PC-9 (cell line): ENCODE results near the gene PLA2R1.

Experiments
- EZH2 ChIP-seq: fragments of 200-600 bp; sonication (generic); IDR thresholded peaks from 2 replicates; pipeline ENCODE4 v1.8.0; 2017; ENCODE audit warnings: antibody characterized with exemption, low read depth
- TF ChIP-seq, protein P1 (sequence below): fragments of 200-600 bp; sonication (generic); conservative IDR thresholded peaks from 2 replicates; pipeline ENCODE4 v1.6.1; 2017; ENCODE audit warnings: mixed run types, antibody characterized with exemption, mild to moderate bottlenecking, moderate library complexity

DNA sequence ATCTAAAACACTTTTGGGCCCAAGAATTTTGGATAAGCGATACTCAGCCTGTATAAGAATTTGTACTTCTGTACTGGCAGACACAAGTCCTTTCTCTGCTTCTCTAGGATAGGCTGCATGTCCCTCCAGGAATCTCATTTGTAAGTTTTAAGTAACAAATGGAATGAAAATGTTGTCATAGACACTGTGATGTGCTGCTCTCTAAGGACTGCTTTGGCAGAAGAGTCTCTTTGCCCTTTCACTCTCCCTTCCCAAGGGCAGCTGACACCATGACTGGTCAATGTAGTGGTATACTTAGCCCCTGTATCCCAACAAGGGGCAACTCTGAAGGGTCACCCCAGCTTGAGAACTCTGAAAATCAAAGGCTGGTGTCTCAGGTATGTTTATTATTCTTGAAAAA is 27.3 kb downstream of the PLA2R1 start:
- TF ChIP-seq, protein P1, sequence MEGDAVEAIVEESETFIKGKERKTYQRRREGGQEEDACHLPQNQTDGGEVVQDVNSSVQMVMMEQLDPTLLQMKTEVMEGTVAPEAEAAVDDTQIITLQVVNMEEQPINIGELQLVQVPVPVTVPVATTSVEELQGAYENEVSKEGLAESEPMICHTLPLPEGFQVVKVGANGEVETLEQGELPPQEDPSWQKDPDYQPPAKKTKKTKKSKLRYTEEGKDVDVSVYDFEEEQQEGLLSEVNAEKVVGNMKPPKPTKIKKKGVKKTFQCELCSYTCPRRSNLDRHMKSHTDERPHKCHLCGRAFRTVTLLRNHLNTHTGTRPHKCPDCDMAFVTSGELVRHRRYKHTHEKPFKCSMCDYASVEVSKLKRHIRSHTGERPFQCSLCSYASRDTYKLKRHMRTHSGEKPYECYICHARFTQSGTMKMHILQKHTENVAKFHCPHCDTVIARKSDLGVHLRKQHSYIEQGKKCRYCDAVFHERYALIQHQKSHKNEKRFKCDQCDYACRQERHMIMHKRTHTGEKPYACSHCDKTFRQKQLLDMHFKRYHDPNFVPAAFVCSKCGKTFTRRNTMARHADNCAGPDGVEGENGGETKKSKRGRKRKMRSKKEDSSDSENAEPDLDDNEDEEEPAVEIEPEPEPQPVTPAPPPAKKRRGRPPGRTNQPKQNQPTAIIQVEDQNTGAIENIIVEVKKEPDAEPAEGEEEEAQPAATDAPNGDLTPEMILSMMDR = no peak
- TF ChIP-seq EZH2 = no peak
